GM18868 (cell line): ENCODE measurements around the gene CHMP6.

ENCODE experiments used
- ATAC-seq: cut with Tn5 transposase; IDR thresholded peaks from one replicate; pipeline ENCODE4 v1.9.1; 2021; ENCODE audit warnings: mild to moderate bottlenecking, moderate library complexity; ENCODE audit not compliant: unreplicated experiment

Gene CHMP6

DNA sequence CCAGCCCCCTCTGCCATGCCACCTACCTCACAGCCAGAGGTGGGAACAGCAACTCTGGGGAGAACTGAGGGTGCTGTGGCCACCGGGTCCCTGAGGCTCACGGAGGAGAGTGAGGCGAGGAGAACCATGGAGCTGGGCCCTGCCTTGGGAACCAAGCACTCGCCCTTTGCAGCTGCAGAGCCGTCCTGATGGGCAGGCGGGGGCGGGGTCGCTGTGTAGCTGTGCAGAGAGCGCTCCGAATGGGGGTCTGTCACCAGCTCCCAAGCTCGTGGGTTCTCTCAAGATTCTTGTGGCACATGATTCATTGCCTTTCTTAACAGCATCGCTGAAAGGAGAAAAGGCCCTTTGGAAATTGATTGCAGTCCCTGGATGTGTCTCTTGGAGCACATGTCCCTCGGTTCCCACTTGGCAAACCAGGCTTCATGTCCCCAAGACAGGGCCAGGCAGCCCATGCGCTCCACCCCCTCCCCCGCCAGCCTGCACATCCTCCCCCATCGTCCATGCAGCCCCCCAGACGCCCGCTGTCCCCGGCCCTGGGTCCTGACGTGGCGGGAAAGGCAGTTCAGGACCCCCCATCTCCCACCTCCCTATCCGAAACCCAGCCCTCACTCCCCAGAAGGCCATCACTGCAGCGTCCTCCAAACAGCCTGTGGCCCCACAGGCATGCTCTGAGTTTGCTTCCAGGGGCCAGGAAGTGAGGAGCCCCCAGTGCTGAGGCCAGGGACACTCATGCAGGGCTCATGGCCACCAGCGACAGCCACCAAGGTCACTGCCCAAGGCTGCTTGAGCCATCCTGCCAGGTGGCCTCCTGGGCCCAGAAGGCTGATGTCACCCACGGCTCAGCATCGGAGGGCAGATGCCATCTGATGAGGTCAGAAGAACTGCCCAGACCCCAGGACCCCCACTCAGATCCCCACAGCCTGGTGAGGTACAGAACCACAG, 20.6 kb upstream of the CHMP6 start:
- ATAC-seq = no peak

DNA sequence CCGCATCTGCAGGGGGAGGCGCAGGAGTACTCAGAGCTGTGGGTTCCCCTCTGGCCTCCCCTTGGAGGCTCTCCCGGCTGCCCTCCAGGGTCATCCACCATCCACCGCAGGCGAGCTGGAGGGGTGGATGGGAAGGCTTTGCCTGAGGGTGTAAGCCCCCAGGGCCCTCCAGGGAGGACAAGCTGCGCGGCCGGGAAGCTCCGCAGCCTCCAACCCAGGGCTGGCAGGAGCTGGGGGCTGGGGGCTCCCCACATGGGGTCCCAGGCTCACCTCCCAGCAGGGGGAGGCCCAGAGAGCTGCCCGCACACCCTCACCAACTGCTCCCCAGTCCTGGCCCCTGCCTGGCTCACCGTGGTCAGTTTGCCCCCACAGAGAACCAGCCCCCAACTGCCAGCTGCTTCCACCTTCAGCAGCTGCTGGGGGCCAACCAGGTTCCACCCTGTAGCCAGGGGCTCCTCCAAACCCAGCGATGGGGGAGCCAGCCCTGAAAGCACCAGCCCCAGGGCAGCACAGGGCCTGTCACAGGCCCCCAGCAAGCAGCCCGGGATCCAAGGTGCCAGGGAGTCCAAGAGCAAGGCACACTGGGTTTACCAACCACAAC, 19.8 kb upstream of the CHMP6 start:
- ATAC-seq = no peak

- no peak for ATAC-seq
Measured at GRCh38 chr17:80976701-80977100, 14.9 kb upstream of the CHMP6 start.

- ATAC-seq = no peak
Measured at GRCh38 chr17:80977172-80977571, 14.5 kb upstream of the CHMP6 start.

GRCh38 chr17:80978499-80979497, 12.8 kb upstream of the CHMP6 start:
- ATAC-seq = no peak

- ATAC-seq = no peak
Measured at GRCh38 chr17:80979547-80980378, 11.9 kb upstream of the CHMP6 start.

DNA sequence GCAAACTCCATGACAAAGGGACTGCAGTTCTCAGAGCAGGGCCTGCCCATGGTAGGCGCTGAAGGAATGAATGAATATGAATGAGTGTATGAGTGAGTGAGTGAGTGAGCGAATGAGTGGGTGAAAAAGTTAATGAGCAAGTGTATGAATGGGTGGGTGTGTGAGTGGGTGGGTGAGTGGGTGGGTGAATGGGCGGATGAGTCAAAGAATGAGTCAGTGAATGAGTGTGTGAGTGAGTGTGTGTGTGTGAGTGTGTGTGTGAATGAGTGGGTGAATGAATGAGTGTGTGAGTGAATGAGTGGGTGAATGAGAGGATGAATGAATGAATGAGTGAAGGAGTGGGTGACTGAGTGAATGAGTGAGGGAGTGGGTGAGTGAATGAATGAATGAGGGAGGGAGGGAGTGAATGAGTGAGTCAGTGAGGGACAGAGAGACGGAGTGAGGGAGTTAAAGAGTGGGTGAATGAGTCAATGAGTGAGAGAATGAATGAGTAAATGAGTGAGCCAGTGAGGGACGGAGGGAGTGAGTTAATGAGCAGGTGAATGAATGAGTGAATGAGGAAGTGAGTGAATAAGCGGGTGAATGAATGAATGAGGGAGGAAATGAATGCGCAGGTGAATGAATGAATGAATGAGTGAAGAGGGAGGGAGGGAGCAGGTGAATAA, 11.1 kb upstream of the CHMP6 start:
- no peak for ATAC-seq

GRCh38 chr17:80981062-80981902, 10.4 kb upstream of the CHMP6 start:
- ATAC-seq = no peak

DNA sequence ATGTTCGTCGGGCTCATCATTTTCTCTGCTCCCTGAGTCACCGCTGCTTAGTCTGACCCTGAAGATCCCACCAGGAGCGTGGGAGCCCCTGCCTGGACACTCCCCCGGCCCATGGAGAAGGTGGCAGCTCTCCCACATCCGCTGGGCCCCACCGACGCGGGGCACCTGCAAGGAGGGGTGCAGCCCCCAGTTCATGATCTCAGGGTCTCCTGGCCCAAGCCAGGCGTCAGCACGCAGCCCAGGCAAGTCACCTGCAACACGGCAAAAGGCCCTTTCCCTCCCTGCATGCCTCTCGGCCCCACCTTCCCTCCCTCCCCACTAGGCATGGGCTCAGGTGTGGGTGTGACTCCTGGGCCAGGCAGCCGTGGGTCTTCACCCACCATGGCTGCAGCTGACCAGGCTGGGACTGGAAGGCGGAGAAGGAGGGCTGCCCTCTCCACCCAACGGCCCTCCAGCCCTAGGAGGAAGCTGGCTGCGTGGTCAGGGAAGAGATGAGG, 9.7 kb upstream of the CHMP6 start:
- ATAC-seq = no peak

DNA sequence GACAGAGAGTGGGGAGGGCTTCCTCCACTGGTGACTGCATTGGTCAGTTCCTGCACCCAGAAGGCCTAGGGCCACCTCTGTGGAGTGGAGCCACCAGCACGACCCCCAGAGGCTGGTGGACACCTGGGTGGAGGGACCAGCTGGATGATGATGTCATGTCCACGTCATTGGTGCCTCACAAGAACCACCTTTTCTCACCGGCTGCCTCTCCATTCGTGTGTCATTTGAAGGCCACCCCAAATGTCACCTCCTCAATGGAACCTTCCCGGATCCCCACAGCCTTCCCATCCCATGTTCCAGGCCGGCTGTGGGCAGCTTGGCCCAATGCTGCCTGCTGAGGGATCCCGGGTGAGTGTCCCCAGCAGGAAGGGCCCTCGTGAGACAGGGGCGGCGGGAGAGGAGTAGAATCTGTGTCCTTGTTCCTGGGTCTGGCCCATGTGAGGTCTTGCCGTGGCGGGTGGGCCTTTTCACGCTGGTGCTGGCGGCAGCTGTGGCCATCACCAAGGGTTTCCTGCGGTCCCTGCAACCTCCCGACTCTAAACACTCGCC, 9.1 kb upstream of the CHMP6 start:
- no peak for ATAC-seq

DNA sequence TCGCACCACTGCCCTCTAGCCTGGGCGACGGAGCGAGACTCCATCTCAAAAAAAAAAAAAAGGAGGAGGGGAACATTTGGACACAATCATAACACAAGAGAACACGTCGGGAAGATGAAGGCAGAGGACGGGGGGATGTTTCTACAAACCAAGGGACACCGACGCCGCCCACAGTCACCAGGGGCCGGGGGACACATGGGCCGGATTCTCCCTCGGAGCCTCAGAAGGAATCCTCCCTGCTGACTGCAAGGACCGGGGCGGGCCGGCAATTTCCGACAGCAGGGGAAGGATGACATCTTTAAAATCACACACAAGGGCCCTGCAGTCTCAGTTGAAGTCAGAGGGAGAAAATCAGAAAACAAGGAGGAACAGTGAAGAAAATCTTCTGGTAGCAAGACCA, 8.1 kb upstream of the CHMP6 start:
- ATAC-seq = no peak

DNA sequence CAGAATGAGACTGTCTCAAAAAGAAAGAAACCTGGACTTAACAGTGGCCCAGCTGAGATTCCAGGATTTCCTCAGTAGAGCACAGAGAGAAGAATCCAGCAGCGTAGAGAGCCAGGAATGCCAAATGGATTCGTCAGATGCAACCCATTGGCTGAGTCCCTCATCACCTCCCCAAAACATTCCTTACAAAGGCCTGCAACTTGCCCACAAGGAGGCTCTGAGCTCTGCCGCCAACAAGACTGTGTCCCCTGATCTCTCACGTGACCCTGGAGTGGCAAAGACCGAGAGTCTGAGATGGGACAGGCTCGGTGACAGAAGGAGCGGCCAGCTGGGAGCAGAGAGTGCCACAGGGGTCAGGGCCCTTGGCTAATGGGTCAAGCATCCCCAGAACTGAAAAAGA, 6.9 kb upstream of the CHMP6 start:
- ATAC-seq = no peak

DNA sequence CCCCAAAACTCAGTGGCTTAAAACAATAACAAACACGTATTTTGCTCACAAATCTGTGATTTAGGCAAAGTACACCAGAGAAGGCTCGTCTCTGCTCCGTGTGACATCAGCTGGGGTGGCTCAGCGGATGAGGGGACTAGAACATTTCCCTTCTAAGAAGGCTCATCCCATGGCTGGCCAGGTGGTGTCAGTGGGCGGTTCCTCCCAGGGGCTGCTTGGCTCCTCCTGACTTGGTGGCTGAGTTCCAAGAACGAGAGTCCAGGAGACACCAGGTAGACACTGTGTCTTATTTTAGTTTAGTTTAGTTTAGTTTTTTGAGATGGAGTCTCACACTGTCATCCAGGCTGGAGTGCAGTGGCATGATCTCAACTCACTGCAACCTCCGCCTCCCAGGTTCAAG, 5.6 kb upstream of the CHMP6 start:
- ATAC-seq = no peak

DNA sequence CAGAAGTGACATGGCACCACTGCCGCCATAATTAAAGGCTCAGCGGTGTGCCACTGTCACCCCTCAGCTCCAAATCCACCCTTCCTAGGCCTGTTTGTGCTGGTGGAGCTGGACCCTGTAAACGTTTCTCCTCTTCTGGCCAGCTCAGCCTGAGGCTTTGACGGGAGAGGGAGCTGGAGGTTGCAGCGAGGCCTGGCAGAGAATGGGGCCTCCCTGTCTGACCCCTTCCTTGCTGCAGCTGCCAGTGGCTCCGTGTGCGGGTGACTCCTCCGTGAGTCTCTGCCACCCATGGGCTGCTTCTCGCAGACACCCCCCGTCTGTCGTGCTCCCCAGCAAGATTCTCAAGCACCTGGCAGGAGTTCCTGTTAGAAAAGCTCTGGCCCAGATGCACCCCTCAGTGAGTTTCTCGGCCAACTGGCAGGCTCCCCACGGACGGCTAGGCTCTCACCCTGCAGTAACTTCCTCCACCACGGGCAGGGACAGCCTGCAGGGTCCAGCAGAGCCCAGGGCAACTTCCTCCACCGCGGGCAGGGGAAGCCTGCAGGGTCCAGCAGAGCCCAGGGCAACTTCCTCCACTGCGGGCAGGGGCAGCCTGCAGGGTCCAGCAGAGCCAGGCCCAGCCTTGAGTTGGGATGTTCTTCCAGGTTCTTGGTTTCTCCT, 4.7 kb upstream of the CHMP6 start:
- ATAC-seq = no peak

DNA sequence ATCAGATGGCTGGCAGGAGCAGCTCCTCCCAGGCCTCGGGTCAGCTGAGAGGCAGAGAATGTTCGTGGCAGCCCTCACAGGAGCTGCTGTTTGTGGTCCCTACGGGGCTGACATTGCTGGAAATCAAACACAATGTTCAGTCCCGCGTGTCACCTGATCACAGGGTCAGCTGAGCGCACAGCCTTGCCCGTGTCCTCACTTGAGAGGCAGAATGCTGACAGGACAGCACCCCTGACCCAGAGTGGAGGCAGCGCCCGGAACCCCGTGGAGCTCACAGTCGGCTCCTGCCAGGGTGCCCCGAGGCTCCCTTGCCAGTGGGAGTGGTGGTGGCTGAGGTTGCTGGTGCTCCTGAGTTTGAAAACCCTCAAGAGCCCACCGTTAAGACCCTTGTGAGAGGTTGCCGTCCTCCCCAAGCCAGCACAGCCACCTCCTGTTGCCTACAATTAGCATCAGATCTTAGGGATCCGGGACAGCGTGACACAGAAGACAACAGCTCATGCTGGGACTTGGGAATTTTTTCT, 3.6 kb upstream of the CHMP6 start:
- ATAC-seq = no peak

- no peak for ATAC-seq
Measured at GRCh38 chr17:80989586-80989913, 2.1 kb upstream of the CHMP6 start.

- no peak for ATAC-seq
Measured at GRCh38 chr17:80990921-80991644, 558 bp upstream of the CHMP6 start.
